Fibroblast of villous mesenchyme (primary cell): ENCODE measurements around the gene PKD1. TPM values are rescaled to one million over a fixed set of nuclear protein-coding genes. Genes with fewer than 3 reads are reported as not detected.

Source experiments
- DNase-seq: peaks from one replicate; pipeline ENCODE4 v3.0.0-alpha.2; 2010; ENCODE audit warnings: low read depth
- H3K4me3 ChIP-seq: 2 replicates; pipeline ENCODE4 v1.5.1; 2011; ENCODE audit warnings: low read depth, mild to moderate bottlenecking, low read length
- CTCF ChIP-seq: IDR thresholded peaks from 2 replicates; pipeline ENCODE4 v1.5.1; 2012; ENCODE audit warnings: low read depth, mild to moderate bottlenecking, low read length; ENCODE audit not compliant: insufficient read depth
- total RNA-seq: library from RNA; depleted of rRNA; stranded (reverse); fragments of >200 nt; gene quantifications from 2 replicates; pipeline ENCODE4 v1.2.3, GENCODE V29; 2012

Gene PKD1
- total RNA-seq, 1 donor: 139 TPM

GRCh38 chr16:2086812-2087747, 48.6 kb downstream of the PKD1 start:
- no peak for DNase-seq
- TF ChIP-seq CTCF: no peak
- no peak overlapping the region for H3K4me3 ChIP-seq

- DNase-seq: no peak
- no peak for TF ChIP-seq CTCF
- no peak overlapping the region for H3K4me3 ChIP-seq
Observed at GRCh38 chr16:2086106-2086742, 49.5 kb downstream of the PKD1 start.

GRCh38 chr16:2085669-2086068, 50.0 kb downstream of the PKD1 start:
- no peak overlapping the region for H3K4me3 ChIP-seq
- DNase-seq: no peak
- TF ChIP-seq CTCF: no peak

- H3K4me3 ChIP-seq: no peak overlapping the region
- TF ChIP-seq CTCF: no peak
- no peak for DNase-seq
Observed at GRCh38 chr16:2084895-2085625, 50.6 kb downstream of the PKD1 start.

- no peak for DNase-seq
- no peak overlapping the region for H3K4me3 ChIP-seq
- no peak for TF ChIP-seq CTCF
Observed at GRCh38 chr16:2083876-2084780, 51.6 kb downstream of the PKD1 start.

- no peak for TF ChIP-seq CTCF
- DNase-seq: no peak
Observed at GRCh38 chr16:2083409-2083808, 52.3 kb downstream of the PKD1 start.

More at GRCh38 chr16:2083409-2083808, 52.3 kb downstream of the PKD1 start:
- no peak overlapping the region for H3K4me3 ChIP-seq
